Fibroblast of pulmonary artery (primary cell): ENCODE data around the gene TMOD2.

Experiments
- DNase-seq: peaks from one replicate; pipeline ENCODE4 v3.0.0-alpha.2; 2010; ENCODE audit warnings: low read depth
- H3K4me3 ChIP-seq: replicated peaks from 2 replicates; pipeline ENCODE4 v1.5.1; 2011; ENCODE audit warnings: low read depth, mild to moderate bottlenecking, control low read depth, low read length, moderate library complexity
- TF ChIP-seq, protein P1 (sequence below): IDR thresholded peaks from 2 replicates; pipeline ENCODE4 v1.5.1; 2011; ENCODE audit warnings: mild to moderate bottlenecking, control low read depth, low read length, inconsistent platforms; ENCODE audit errors: missing control alignments

Gene TMOD2

DNA sequence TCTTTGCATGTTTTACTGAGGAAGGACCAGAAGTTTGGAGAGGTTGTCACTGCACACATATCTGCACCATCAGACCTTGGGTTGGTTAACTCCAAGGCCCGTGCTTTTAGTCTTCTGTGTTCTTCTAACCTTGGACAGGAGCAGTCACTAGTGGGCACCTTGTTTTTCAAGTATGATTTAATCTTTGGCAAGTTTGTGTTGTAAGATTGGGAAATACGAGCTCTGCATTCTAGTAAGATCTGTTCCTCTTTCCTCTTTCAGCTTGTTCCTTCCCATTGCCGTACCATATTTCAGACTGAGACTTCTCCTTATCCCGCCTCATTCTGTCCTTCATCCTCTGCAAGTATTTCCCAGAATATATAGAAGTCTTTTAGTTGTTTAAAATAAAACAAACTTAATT, 5.1 kb downstream of the TMOD2 start:
- TF ChIP-seq, protein P1, sequence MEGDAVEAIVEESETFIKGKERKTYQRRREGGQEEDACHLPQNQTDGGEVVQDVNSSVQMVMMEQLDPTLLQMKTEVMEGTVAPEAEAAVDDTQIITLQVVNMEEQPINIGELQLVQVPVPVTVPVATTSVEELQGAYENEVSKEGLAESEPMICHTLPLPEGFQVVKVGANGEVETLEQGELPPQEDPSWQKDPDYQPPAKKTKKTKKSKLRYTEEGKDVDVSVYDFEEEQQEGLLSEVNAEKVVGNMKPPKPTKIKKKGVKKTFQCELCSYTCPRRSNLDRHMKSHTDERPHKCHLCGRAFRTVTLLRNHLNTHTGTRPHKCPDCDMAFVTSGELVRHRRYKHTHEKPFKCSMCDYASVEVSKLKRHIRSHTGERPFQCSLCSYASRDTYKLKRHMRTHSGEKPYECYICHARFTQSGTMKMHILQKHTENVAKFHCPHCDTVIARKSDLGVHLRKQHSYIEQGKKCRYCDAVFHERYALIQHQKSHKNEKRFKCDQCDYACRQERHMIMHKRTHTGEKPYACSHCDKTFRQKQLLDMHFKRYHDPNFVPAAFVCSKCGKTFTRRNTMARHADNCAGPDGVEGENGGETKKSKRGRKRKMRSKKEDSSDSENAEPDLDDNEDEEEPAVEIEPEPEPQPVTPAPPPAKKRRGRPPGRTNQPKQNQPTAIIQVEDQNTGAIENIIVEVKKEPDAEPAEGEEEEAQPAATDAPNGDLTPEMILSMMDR = no peak
- H3K4me3 ChIP-seq = no peak overlapping the region
- no peak for DNase-seq

DNA sequence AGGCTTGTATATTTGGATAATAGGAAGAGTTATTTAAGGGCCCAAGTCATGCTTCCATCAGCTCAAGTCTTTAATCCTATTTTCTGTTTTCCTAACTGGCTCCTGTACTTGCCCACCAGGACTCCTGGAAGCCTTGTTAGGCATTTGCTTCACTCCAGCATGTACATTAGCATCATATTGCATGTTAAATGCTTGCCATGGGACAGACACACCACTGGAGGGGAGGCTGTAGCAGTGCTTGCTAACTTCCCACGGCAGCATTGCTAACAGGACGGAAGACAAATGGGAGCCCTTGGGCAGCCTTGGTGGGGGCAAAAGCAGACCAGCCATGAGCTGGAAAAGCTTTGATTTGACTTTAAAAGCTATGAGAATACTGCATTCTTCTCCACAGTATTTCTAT, 6.1 kb downstream of the TMOD2 start:
- DNase-seq = no peak
- no peak overlapping the region for H3K4me3 ChIP-seq
- TF ChIP-seq, protein P1 = no peak

DNA sequence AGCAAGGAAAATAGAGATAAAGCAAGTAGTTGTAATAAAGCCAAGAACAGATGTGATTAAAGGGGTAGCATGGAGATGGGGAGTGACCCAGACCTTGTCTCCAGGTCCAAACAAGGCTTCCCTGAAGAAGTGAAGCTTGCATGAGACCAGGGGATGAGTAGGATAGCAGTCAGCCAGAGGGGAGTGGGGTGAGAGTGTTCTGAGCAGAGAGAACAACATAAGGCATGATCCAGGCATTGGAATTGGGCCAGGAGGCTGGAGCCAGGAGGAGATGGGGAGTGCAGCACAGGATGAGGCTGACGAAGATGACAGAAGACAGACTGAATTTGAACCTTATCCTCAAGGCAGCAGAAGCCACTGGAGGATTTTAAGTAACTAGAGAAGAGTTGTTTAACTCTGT, 7.2 kb downstream of the TMOD2 start:
- peak; percentile 86 for DNase-seq
- TF ChIP-seq, protein P1 = no peak

DNA sequence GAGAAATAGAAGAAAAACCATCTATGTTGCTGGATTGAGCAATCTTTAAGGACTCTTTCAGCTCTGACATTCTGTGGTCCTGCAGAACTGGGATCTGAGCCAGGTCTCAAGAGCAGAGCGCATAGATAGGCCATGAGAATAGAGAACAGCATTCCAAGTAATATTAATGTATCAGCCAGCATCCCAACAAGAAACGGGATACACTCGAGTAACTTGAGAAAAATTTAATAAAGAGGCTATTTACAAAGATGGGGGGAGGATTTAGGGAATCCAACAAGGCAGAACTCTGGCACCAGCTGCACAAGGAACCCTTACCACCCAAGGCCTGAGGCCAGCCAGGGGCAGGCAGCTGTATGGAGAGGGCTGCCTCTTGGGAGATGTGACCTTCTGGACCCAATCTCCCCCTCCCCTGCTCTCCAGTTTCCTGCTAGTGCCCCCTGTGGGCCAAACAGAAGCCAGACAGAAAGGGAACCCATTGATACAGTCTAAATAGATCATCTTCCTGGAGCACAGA, 8.2 kb downstream of the TMOD2 start:
- TF ChIP-seq, protein P1 = peak; percentile 47
- no peak overlapping the region for H3K4me3 ChIP-seq
- DNase-seq = peak; percentile 97

More for the DNA sequence above, 7.2 kb downstream of the TMOD2 start:
- H3K4me3 ChIP-seq = no peak overlapping the region

DNA sequence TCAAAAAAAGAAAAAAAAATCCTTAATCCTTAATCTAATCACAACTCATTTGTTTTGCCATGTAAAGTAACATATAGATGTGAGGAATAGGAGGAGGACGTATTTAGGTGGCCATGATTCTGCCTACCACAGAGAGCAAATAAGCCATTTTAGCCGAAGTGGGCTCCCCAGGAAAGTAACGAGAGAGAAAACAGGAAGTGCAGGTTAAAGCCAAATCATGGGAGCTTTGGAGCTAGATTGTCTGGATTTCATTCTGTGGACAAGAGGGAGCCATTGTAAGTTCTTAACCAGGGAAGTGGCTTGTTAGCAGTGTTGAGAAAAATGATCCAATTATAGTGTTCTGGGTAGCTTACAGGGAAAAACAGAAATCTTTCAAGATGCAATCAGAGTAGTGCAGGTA, 9.4 kb downstream of the TMOD2 start:
- DNase-seq = no peak
- H3K4me3 ChIP-seq = no peak overlapping the region
- TF ChIP-seq, protein P1 = no peak

DNA sequence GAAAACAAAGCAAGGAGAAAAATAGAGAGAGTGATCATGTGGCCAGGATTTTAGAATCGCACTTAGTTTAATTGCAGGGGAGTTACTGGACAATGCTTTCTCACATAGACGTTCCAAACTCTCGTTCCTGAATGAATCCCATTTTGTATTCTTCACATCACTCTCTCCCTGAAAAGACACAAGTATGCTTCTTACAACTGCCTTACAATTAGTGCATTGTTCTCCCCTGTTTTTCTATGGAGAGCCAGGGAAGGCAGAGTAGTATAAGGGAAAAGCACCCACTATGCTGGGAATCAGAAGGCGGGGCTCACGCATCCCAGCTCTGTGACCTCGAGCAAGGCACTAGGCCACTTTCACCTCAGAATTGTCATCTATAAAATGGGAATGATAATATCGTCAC, 14.4 kb downstream of the TMOD2 start:
- TF ChIP-seq, protein P1 = no peak
- no peak for DNase-seq
- H3K4me3 ChIP-seq = no peak overlapping the region

DNA sequence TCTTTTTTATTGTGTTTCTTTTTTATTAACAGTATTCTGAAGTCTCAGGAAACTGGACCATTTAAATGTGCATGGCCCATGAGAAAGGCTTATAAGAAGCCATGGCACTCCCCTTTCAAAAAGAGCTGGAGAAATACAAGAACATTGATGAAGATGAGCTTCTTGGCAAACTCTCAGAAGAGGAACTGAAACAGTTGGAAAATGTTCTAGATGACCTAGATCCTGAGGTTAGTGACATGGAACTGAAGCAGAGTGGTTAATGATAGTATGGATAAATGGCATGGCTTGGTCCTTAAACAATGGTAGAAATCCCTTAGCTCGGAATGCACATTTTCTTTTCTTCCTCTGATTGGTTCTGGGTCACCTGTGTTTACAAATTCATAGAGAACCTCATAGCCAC, 14.9 kb downstream of the TMOD2 start:
- H3K4me3 ChIP-seq = no peak overlapping the region
- no peak for DNase-seq
- TF ChIP-seq, protein P1 = no peak
